HG02798 (cell line): Measurements from ENCODE around the gene PCDH19.

Source experiments
- ATAC-seq: cut with Tn5 transposase; IDR thresholded peaks from one replicate; pipeline ENCODE4 v1.9.1; 2021; ENCODE audit warnings: mild to moderate bottlenecking; ENCODE audit not compliant: unreplicated experiment, poor library complexity

Gene PCDH19

DNA sequence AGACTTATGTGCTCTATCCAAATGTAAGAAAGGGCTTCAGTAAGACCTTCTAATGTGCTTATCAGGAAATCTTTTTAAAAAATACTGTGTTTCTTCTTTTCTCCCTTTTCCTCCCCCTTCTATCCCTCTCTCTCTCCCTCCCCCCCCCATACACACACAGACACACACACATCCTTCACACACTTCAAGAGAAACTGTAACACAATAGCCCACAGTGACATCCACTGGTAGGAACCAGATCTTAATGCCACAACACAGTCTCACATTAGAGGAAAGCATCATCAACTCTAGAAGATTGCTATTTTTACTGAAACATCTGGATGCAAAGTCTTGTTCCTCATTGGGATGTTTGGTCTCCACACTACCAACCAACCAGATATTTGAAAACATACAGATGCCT lies 4.6 kb downstream of the PCDH19 start:
- no peak for ATAC-seq

DNA sequence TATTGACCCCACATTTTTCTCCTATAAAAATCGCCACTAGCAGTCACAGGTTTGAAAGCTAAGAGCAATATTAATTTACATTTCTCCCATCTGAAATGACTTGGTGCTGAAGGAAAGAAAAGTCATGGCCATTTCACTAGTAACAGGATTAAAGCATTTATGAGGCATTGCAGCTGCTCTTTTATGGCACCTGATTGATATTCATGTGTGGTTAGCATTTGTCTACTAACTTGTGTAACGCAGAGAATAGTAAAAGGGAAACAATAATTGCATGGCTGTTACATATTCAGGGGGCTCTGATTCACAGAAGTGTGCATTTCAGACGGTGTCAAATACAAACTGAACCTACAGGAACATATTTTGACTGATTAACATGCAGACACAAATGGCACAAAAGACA lies 5.2 kb downstream of the PCDH19 start:
- no peak for ATAC-seq

GRCh38 chrX:100395781-100396180 lies 14.3 kb downstream of the PCDH19 start:
- ATAC-seq = no peak

DNA sequence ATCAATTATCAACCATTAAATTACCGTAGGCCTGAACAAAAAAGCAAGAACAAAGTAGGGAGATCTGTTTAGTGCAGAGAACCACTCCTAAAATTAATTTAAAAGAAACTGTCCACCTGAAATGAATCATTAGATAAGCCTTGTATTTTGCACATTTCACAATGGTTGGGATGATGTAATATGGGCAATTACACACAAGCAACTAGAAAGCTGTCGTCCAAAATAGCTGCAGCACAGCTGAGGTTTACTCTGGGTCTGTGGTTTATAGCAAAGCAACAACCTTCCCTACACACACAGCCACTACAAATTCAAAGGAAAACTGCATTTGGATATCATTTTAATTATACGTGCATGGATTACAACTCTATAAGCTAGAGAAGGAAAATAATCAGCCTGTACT lies 28.5 kb downstream of the PCDH19 start:
- ATAC-seq = no peak

DNA sequence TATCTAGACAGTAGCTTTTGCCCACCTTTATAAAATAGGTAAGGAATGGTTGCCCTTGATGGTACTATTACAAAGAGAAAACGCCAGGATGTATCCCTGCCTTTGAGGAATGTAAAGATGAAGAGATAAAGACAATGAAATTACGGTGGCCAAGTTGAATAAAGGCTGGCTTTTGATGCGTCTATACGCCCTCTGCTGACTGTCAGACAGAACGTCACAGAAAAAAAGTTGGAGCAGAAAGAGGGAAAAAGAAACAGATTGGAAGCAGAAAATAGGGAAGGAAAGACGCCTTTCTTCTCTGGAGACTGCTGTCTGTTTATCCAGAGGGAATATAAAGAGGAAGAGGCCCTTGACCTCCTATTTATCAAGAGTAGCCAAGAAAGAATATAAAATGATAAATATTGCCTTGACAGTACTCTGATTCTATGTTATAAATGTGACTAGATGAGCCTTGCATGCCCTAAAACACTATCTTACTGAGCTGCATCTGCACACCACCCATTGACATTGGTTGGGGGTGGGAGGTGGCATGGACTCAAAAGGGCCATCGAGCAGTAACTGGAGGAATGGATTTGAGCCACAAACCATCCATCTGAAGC lies 30.6 kb downstream of the PCDH19 start:
- no peak for ATAC-seq

DNA sequence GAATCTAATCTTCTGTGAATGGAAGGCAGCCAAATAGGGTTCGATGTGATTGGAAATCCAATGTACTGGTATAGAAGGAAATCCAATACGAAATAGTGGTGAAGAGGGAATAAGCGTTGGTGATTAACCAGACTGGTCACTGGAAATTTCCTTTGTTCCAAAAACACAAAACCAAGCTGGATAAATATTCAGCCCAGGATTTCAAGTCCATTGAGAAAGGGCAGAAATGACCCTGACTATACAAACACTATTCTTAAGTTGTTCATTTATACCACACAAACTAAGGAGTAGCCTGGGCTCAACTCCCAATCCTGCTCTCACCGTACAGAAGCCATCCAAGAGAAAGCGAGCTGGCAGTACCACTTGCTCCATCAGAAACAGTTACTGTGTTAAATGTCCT lies 32.2 kb downstream of the PCDH19 start:
- no peak for ATAC-seq

- no peak for ATAC-seq
Measured at GRCh38 chrX:100376576-100376975, 33.5 kb downstream of the PCDH19 start.

DNA sequence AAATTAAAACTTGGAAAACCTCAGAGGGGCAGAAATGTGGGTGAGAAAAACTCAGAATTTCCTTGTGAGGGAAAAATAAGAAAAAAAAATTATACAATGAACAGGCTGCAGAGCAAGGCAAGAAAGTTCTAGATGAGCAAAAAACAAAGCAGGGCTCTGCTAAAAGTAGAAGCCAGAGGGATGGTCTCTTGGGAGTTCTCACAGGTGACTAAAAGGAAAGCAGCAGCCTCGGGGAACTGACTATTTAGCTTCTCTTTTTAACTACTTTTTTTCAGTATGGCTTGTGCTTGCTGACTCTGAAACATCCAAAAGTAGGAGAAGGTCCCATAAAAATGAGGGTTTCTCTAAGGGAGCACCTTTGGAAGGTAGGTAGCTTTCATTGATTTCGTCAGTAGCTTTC lies 36.4 kb downstream of the PCDH19 start:
- no peak for ATAC-seq

DNA sequence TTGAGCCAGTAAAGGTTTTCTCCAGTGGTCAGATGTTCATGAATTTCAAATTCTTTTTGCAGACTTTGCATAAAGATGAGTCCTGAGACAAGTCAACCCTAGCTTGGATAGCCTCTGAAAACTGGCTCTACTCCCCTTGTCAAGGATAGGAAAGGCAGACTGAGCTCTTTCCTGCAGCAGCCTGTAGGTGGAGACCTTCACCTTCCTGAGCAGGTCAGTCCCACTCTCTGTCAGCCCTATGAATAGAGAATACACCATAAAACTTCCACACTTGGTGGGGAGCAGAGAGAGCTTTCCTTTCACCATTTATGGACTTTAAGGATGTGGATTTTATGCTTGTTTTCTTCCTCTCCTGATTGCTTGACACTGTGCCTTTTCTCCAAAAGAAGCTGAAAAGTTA lies 41.9 kb downstream of the PCDH19 start:
- no peak for ATAC-seq

DNA sequence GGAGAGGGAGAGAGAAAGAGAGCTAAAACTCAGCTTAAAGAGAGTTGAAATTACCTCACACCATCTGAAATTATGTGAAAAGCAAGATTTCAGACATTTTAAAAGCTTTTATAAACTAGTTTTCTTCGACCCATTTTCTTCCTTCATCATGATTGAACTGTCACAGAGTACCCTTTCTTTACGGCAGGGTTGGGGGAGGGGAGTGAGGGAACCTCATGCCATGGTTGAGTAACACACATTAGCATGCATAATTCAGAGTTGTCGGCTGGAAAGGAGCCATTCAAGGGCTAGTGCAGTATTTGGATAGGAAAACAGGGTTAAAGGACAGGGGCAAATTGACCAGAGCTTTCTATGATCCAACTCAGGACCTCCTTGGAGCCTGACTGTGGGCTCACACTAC lies 46.2 kb downstream of the PCDH19 start:
- no peak for ATAC-seq

- ATAC-seq = no peak
Measured at GRCh38 chrX:100358766-100359165, 51.3 kb downstream of the PCDH19 start.

- ATAC-seq = no peak
Measured at GRCh38 chrX:100356351-100356896, 53.6 kb downstream of the PCDH19 start.

DNA sequence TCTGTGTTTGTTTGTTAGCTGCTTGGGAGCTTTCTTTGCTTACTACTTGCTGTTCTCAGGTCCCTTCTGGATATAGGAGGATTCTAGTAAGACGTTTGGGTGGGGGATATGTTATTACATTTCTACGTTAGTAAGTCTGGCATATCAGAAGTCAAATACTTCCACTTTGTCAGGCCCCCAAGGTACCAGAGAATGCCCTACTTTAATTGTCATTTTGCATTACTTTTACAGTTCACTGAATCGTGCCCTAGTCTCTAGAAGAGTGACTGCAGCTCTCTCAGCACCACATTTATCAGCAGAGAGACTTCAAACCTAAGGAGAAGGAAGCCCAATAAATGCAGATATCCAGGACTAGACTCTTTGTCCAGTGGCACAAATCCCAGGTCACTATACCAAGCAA lies 54.4 kb downstream of the PCDH19 start:
- no peak for ATAC-seq

DNA sequence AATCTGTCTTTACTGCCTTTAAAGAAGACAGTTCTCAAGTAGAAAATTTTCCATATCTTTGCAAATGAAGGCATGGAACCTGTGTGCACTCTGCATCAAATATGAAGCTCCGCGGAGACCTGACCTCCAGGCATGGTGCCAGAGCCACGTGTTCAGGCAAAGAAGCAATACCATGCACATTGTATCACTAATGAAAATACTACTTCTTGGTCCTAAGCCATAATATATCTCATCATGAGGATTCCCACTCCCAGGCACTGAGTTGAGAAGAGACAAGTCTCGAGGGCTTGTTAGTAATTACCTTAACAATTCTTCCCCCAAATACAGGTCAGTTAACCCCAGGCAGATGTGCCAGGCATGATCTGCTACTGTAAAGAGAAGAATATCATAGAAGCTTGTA lies 56.7 kb downstream of the PCDH19 start:
- no peak for ATAC-seq

DNA sequence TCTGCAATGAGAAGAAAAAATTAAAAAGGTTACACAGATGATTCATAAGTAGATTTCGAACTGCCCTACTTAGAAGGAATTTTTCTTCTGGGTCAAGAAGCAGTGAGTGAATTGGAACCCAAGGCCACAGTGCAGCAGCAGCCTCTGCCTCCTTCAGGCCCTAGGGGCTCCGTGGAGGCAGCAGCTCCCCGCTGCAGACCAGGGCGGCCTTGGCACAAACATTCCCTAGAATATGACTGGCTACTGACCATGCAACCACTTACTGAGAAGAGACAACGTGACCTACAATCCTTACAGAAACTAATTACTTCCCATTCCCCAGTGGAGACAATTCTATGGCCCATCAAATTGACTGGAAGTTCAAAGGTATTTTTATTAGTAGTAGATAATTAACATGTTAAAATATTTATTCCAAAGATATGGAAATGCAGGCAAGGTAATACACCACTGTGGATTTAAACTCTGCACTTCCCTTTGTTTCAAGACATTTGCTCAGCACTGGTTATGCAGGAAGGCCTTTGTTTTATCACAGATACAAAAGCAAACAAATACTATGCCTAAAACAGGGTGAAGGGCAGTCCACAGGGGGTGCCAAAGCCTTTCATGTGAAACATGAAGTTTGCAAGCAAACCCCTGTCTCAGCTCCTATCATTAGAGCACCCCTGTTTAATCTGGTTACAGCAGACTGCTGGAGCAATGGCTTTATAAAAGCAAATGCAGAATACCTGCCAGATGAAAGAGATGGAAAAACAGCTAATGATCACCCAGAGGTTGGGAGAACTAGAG lies 59.2 kb downstream of the PCDH19 start:
- no peak for ATAC-seq

GRCh38 chrX:100349391-100349790 lies 60.7 kb downstream of the PCDH19 start:
- no peak for ATAC-seq

DNA sequence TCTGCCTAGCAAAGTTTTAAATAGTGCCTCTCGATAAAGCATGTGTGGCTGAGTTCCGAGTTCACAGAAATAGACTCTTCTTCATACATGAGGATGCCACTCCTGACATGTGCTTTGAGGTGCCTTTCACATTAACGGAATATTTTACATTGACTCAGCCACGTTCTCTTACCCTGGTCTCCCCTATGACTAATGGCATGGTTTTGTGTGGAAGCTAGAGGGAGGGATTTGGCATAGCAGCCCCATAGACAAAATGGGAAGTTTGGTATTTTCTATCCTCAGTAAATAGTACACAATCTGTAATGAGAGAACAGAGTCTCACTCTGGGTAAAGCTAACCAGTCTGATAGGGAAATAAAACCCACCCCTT lies 68.9 kb downstream of the PCDH19 start:
- no peak for ATAC-seq

- ATAC-seq = no peak
Measured at GRCh38 chrX:100340491-100341141, 69.5 kb downstream of the PCDH19 start.

GRCh38 chrX:100328351-100328750 lies 81.7 kb downstream of the PCDH19 start:
- ATAC-seq = no peak

DNA sequence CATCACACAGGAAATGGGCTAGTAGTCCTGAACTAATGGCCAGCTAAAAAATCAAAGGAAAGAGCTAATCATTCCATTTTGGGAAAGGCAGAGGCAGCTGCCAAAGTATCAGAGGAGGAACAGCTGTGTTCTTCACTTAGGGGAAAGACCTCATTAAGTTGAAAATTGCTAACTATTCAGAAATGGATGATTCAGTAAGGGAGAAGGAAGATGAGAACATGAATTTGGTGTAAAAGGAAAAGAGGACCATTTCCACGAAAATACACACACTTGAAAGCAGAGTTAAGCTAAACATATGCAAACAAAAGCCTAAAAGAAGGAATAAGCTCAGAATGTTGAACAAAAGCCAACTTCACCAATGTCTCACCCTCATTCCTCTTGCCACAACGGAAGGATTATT lies 90.4 kb downstream of the PCDH19 start:
- ATAC-seq = no peak

GRCh38 chrX:100316987-100317386 lies 93.1 kb downstream of the PCDH19 start:
- no peak for ATAC-seq
